Daoy (cell line): ENCODE results near the gene RSRC1. TPM values are rescaled to one million over a fixed set of nuclear protein-coding genes. Genes with fewer than 3 reads are reported as not detected.
"Not testable (repeated sequence)": the region's sequence is repeated elsewhere in the genome, so short reads cannot be mapped to it uniquely, and the experiment has no call there.

Experiments used
- DNase-seq: peaks from one replicate; pipeline ENCODE4 v3.0.0-alpha.2; 2015; ENCODE audit warnings: low read depth
- total RNA-seq: library from RNA; depleted of rRNA; stranded (reverse); fragments of >200 nt; shearing (Covaris generic); gene quantifications from 2 replicates; pipeline ENCODE4 v1.2.3, GENCODE V29; 2014

RSRC1 gene
- total RNA-seq, 1 experiment from 2014 or later = 58.7 TPM

DNA sequence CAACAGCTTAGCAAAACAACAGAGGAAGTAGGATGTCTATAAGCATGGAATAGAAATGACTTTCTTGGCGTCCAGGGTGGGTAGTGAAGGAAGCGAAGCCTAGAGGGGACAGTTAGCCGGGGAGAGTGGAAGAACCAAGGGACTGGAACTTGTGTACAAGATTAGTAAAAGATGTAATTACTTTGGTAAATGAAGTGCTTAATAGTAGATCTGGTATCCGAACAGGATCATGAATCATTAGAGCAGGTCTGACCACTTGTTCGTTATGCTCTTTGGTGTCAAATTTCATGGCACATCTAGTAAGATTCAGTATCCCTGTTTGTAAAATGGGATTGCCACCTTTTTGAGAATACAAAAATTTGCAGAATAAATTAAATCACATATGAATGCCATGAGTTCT lies 348.6 kb downstream of the RSRC1 start:
- no peak for DNase-seq

DNA sequence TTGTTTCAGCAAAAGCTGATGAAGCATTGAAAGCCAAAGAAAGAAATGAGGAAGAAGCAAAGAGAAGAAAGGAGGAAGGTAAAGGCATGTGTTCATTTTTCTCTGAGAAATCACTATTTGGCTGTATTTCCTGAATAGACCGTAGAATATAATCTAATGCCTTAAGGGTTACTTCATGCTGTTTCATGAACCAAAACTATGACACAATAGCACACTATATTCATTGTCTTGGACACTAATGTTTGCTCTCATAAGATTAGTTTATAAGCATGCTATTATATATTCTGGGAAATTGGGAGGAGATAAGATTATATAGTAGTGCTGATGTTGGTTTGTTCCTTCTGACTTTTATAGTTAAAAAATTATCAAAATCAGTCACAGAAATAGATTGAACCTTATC lies 351.0 kb downstream of the RSRC1 start:
- no peak for DNase-seq

DNA sequence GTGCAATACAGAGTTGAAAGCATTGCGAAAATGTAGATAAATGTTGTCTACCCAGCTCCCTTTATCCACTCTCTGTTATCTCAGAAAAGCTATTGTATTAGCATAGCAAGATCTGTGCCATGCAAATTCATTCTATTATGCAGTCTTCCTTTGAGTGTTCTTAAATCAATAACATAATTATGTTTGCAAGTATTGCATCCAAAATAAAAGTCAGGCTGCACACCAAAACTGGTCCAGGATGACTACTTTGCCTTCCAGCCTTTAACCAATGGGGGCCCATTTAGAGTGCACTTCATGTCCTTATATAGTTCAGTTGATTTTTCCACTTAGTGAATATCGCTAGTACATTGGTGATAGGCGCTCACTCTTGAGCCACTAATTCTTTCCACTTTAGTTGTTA lies 353.7 kb downstream of the RSRC1 start:
- no peak for DNase-seq

DNA sequence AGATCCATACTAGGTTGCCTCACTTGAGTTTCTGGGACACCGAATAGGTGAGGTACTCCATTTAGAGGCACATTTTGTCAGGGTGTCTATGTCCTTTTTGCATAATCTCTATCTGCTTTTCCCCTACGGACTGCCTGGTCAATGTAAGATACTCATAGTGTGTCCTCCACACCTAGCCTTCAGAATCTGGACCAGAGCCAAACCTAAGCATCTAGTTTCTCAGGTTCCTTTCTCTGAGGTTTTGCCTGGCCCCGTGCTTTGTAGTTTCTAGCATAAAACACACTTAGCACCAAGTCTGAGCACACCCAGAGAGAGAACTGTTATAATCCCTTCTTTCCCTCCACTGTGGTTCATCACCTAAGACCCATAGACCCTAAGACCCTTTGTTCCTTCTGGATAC lies 355.2 kb downstream of the RSRC1 start:
- no peak for DNase-seq

DNA sequence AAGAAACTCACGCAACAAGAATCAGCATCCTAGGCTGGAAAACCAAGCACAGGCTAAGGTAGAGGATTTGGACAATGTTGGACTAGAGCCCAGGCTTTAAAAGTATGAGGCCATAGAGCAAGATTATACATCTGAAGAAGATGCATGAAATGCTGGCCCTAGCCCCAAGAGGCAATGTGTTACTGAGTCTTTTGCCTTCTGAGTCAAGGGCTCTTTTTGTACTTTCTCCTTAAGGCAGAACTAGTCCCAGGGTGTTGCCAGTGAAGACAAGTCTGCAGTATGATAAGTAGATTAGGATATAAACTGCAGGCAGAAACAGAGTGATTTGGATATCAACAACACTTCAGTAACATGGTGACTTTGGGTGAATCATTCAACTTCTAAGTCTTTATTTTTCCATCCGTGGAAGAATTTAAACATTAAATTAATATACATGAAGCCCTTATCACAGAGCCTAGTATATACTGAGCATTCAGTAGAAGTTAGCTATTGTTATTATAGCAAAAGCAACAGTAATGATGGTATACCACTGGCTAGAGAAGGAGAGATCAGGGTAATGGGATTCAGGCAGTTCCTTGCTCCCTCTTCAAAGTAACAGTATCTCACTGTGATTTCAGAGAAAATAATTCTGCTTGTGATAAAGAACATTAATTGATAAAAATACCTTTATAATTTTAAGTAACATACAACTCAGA lies 361.2 kb downstream of the RSRC1 start:
- no peak for DNase-seq

DNA sequence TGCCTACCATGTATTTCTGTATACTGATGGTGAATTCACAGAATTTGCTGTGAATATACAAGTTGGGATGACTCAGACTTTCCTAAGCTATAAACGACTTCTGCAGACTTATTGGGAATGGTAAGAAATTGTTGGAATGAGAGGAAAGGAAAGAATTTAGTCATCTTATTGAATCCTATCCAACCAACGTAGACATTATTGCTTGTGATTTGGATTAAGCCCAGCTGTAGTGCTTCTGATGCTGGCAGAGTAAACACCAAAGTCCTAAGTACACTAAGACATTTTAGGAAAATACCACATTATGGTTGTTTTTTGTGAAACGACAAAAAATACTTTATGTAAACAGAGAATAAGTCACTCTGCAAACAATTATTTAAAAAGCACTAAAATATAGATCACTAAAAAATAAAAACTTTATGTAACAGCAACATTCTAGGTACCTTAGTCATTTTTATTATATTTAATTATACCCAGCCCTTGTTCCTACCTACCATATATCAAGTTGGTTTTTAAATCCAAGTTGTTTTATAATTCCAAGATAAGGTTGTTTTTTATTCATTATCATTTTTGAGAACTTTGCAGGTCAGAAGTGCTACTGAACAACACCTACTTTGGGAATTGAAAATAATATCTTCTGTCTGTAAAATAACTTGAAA lies 361.9 kb downstream of the RSRC1 start:
- no peak for DNase-seq

DNA sequence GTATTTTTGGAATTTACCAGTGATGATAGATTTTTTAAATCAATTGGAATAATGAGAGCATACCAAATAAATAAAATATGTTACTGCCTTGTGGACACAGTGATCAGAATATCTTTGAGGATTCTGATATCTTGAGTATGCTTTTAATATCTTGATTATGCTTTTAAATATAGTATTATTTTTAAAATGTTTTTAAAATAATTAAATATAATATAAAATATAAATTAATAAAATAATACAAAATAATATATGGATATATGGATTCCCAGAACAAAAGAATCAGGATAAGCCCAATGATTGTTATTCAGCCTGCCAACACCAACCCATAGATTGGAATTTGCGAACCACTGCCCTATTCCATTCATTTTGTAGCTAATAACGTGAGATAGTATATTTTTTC lies 369.2 kb downstream of the RSRC1 start:
- DNase-seq = no peak

DNA sequence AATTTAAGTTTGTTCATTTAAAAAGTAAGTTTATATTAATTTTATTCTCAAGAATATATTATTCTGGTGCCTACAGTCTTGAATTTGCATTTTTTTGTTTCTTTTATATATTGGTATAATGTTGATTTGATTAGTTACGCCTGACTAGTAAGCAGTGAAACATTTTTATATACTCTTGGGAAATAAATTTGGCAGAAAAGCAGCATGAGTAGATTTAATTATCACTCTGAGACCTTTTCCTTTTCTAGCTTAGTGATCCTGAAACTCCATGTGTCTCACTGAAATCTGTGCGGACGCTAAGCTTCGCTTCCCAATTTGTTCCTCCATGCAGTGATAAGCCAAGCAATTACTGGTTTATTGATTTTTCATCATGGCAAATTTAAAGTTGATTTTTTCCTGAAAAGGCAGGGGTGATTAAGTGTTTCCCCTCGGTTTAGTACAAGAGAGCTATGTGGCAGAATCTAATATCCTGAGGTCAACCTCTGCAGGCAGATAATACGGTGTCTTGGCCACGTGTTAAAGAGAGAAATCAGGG lies 373.9 kb downstream of the RSRC1 start:
- no peak for DNase-seq

DNA sequence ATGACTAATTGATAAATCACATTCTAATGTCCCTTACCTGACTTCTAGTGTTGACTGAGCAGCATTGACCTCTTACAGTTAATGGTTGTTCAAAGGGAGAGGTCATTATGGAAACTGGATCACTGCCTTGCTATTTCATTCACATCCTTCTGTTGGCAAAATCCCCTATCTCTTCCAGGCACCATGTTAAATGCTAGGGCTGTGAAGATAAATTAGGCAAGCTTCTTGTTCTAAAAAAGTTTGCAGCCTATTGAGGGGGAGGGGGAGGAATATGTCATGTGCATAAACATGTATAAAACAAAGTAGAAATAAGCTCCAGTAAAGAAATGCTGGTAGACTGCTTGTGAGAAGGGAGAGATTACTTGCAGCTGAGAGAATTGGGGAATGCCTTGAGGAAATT lies 376.3 kb downstream of the RSRC1 start:
- no peak for DNase-seq

DNA sequence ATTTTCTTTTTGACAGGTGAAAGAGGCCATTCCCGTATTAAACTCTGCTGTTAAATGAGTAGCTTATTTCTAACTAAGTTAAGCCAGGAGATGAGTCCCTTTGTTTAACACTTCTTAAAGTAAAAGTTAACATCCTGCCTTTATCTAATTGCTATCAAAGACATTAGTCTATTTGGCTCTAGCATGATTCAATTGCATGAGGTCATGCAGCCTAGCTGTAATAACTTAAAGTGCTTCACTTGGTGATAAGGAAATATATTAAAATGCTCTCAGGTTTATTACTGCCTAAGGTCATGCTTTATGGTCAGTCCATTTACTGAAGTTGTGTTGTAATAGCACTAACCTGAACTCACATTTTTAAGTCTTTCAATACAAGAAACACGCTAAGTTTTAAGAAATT lies 378.8 kb downstream of the RSRC1 start:
- DNase-seq = no peak

DNA sequence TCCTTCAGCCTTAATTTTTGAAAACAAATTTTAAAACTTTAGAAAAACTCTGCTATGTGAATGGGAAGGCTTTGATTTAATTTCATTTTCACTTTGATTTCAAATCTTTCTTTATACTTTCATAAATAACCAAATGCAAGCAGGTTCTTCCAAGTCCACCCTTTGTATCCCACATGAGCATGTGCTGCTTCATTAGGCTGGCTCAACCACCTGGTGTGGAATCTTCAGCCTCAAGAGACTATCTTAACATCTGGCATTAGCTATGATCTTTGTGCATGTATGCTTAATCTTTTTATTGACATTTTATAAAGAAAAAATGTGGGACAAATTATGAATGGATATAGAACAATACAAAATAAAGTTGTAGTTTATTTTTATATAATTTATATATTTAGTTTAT lies 379.3 kb downstream of the RSRC1 start:
- no peak for DNase-seq

DNA sequence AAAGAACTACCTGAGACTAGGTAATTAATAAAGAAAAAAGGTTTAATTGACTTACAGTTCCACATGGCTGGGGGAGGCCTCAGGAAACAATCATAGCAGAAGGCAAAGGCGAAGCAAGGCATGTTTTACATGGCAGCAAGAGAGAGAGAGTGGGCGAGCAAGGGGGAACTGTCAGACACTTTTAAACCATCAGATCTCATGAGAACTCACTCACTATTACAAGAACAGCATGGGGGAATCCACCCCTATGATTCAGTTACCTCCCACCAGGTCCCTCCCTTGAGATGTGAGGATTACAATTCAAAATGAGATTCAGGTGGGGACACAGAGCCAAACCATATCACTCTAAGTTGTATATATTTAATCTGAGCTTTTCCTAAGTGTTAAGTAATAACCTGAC lies 382.1 kb downstream of the RSRC1 start:
- DNase-seq = no peak

DNA sequence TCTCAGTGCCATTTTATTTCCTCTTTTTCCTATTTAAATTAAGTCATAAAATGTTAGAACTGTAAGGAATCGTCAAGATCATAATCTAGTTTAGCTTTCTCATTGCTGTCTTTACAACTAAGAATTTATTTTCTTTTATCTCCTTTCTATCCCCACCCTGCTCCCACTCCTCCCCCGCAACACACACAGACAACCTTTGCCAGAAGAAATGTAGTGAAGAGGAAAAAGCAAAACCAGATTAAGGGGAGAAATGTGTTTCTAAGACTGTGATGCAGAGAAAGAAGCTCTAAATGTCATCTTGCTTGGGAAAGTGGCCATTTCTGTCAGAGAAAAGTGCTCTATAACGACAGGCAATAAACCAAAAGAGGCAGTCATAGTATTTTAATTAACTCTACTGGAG lies 382.8 kb downstream of the RSRC1 start:
- DNase-seq = no peak

DNA sequence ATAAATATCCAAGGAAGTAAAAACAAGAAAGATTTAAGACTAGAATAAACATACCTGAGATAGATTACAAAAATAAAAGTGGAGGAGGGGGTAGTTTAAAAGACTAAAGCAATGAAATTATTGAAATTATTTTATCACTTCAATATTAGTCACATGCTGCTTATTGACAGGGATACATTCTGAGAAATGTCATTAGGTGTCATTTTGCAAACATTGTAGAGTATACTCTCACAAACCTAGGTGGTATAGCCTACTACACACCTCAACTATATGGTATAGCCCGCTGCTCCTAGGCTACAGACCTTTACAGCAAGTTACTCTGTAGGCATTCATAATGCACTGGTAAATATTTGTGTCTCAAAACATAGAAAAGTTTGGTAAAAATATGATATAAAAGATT lies 384.0 kb downstream of the RSRC1 start:
- DNase-seq = no peak

DNA sequence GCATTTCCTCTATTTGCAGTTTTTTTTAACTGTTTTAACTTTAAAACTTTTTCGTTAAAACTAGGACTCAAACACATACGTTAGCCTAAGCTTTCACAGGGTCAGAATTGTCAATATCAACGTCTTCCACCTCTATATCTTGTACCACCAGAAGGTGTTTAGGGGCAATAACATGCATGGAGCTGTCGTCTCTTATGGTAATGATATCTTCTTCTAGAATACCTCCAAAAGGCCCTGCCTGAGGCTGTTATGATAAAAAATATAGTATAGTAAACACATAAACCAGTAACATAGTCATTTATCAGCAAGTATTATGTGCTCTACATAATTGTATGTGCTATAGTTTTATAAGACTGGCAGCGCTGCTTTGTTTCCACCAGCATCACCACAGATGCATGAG lies 384.8 kb downstream of the RSRC1 start:
- no peak for DNase-seq

DNA sequence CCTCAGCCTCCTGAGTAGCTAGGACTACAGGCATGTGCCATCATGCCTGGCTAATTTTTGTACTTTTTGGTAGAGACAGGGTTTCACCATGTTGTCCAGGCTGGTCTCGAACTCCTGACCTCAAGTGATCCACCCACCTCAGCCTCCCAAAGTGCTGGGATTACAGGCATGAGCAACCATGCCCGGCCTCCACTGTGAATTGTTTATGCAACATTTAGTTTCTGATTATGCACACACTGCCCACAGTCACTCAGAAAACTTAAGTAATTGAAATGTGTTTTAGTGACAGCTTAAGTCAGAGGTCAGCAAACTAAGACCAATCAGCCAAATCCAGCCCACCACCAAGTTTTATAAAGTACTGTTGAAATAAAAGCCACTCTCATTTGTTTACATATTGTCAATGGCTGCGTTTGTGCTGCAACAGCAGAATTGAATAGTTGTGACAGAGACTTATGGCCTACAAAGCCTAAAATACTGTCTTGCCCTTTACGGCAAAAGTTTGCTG lies 385.6 kb downstream of the RSRC1 start:
- not testable (repeated sequence) for DNase-seq

DNA sequence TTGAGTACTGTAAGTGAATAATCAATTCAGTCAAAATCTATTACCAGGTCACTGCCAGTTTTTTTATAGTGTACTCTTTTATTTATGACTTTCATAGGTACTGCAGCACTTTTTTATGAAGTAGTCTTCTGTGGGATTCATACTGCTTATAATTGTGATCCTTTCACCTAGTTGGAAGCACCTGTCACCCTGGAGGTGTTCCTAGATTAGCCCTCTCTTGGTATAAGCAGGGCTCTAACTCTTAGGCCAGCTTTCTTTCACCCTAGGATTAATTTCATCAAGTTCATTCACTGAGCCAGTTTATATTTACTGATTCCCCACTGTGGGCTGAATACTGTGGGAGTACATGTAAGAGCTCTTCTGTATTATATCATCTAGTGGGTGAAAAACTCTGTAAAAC lies 395.2 kb downstream of the RSRC1 start:
- DNase-seq = no peak

DNA sequence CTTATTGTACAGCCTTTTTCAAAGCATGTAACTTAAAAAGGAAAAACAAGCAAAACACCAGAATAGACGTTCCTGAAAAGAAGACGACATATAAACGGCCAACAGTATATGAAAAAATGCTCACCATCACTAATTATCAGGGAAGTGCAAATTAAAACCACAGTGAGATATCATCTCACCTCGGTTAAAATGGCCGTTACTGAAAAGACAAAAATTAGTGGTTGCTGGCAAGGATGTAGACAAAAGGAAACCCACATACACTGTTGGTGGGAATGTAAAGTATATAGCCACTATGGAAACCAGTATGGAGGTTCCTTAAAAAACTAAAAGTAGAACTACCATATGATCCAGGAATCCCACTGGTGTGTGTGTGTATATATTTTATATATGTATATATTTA lies 396.6 kb downstream of the RSRC1 start:
- DNase-seq = no peak

DNA sequence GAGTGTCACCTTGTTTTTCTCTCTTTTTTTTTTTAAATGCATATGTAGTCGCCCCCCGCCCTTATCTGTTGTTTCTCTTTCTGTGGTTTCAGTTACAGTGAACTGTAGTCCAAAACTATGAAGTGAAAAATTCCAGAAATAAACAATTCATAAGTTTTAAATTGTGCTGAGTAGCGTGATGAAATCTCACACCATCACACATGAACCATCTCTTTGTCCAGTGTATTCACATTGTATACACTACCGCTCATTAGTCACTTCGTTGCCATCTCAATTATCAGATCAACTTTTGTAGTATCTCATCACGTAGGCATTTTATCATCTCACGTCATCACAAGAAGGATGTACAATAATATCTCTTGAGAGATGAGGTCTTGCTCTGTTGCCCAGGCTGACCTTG lies 398.6 kb downstream of the RSRC1 start:
- peak; percentile 13 for DNase-seq

DNA sequence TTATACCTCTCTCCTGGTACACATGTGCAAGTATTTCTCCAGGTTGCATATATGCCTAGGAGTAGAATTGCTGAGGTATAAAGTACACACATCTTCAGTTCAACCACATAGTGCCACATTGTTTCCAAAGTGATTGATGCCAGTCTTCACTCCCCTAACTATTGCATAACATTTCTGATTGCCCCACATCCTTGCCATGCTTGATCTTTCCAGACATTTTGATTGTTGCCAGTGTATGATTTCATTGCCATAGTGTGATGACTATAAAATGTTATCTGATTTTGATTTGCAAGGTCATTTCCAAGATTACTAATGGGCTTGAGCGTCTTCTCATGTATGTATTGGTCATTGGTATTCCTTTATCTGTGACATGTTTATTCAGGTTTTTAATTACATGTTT lies 400.0 kb downstream of the RSRC1 start:
- no peak for DNase-seq

DNA sequence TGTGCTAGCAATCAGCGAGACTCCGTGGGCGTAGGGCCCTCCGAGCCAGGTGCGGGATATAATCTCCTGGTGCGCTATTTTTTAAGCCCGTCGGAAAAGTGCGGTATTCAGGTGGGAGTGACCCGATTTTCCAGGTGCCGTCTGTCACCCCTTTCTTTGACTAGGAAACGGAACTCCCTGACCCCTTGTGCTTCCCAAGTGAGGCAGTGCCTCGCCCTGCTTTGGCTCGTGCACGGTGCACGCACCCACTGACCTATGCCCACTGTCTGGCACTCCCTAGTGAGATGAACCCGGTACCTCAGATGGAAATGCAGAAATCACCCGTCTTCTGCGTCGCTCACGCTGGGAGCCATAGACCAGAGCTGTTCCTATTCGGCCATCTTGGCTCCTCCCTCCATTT lies 406.8 kb downstream of the RSRC1 start:
- not testable (repeated sequence) for DNase-seq

DNA sequence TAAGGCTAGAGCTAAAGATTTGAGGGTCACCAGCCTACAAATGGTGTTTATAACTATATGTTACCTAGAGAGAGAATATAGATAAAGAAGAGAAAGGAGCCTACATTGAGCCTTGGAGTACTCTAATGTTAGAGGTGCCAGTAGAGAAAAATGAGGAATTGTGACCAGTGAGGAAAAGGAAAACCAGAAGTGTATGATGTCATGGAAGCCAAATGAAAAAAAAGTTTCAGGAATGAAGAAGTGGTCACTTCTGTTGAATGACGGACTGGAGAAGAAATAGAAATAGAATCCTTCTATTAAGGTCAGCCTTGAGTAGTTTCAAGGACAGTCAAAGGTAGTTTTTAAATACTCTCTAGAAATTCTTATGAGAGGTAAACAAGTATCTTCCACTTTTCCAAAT lies 409.9 kb downstream of the RSRC1 start:
- DNase-seq = no peak

DNA sequence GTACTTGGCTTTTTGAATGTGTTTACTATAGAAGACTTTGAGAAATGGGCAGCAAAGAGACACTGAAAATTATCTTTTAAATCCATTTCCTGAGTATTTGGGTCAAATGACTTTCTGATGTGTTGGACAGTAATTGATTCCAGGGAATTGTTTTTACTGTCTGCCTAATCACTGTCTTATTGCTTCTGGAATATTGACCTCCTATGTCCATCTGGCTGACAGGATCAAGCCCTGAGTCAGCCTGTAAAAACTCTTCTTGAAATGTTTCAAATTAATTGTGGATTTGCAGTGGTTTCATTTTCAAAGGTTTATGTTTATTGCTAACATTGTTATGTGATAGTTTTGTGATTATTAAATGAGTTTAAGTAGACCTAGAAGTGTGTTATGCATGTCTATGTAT lies 410.5 kb downstream of the RSRC1 start:
- DNase-seq = no peak
